Fibroblast of lung (primary cell): ENCODE results near the gene PDE4B. TPM values are rescaled to one million over a fixed set of nuclear protein-coding genes. Genes with fewer than 3 reads are reported as not detected.

ENCODE experiments used
- DNase-seq, 2 donors: peaks; one replicate each; pipeline versions ENCODE4 v3.0.0 to v3.0.0-alpha.2; 2010; ENCODE audit warnings: low read depth in 2 of 2
- H2AFZ ChIP-seq: 2 replicates; pipeline ENCODE4 v1.5.1; 2012; ENCODE audit warnings: low read length, control low read depth, inconsistent platforms
- H3K27ac ChIP-seq: 2 replicates; pipeline ENCODE4 v1.5.1; 2011; ENCODE audit warnings: low read length, control low read depth; ENCODE audit not compliant: insufficient read depth
- H3K27me3 ChIP-seq: 2 replicates; pipeline ENCODE4 v1.5.1; 2011; ENCODE audit warnings: mild to moderate bottlenecking, low read length; ENCODE audit not compliant: control insufficient read depth, insufficient read depth
- H3K36me3 ChIP-seq: 2 replicates; pipeline ENCODE4 v1.5.1; 2011; ENCODE audit warnings: low read length; ENCODE audit not compliant: control insufficient read depth, insufficient read depth
- H3K4me1 ChIP-seq: 2 replicates; pipeline ENCODE4 v1.5.1; 2011; ENCODE audit warnings: low read length; ENCODE audit not compliant: control insufficient read depth, insufficient read depth; ENCODE audit errors: extremely low read depth
- H3K4me2 ChIP-seq: 2 replicates; pipeline ENCODE4 v1.5.1; 2011; ENCODE audit warnings: low read length, control low read depth; ENCODE audit not compliant: insufficient read depth; ENCODE audit errors: extremely low read depth
- H3K4me3 ChIP-seq, 4 experiments: fragments of 200-600 bp in 1 of 4; sonication (generic) in 1 of 4; replicated peaks in 1 of 4; 2 replicates each; pipeline ENCODE4 v1.5.1; 2011 to 2016; ENCODE audit warnings: low read length in 4 of 4, low read depth in 3 of 4, mild to moderate bottlenecking in 3 of 4, control low read depth in 2 of 4, inconsistent platforms in 1 of 4, mixed read lengths in 1 of 4; ENCODE audit not compliant: insufficient read depth in 1 of 4; ENCODE audit errors: control extremely low read depth in 1 of 4
- H3K79me2 ChIP-seq: 2 replicates; pipeline ENCODE4 v1.5.1; 2012; ENCODE audit warnings: mild to moderate bottlenecking, low read length, inconsistent platforms; ENCODE audit not compliant: control insufficient read depth, insufficient read depth
- H3K9ac ChIP-seq: 2 replicates; pipeline ENCODE4 v1.5.1; 2011; ENCODE audit warnings: mild to moderate bottlenecking, low read length, control low read depth; ENCODE audit not compliant: insufficient read depth
- H3K9me3 ChIP-seq: 2 replicates; pipeline ENCODE4 v1.5.1; 2012; ENCODE audit warnings: low read depth, low read length; ENCODE audit not compliant: control insufficient read depth, insufficient read depth
- H4K20me1 ChIP-seq: 2 replicates; pipeline ENCODE4 v1.5.1; 2011; ENCODE audit warnings: low read length; ENCODE audit not compliant: control insufficient read depth, insufficient read depth; ENCODE audit errors: extremely low read depth
- CTCF ChIP-seq, 2 donors: IDR thresholded peaks in 1 of 2; conservative IDR thresholded peaks in 1 of 2; 1 replicate in 1 of 2; 2 replicates in 1 of 2; pipeline ENCODE4 v1.5.1; 2011 to 2012; ENCODE audit warnings: low read length in 2 of 2, control low read depth in 1 of 2, inconsistent platforms in 1 of 2, low read depth in 1 of 2, mild to moderate bottlenecking in 1 of 2
- EZH2 ChIP-seq: IDR thresholded peaks from 2 replicates; pipeline ENCODE4 v1.5.1; 2012; ENCODE audit warnings: low read length, control low read depth, mild to moderate bottlenecking; ENCODE audit errors: missing control alignments
- polyA plus RNA-seq, 2 donors: library from polyadenylated mRNA; depleted of rRNA in 1 of 2; stranded (reverse) in 1 of 2; unstranded in 1 of 2; fragments of >200 nt; gene quantifications; 2 replicates each; pipeline ENCODE4 v1.2.1, GENCODE V29; 2011 to 2012; ENCODE audit warnings: missing spikeins in 1 of 2
- total RNA-seq: library from RNA; depleted of rRNA; stranded (reverse); fragments of >200 nt; gene quantifications from 2 replicates; pipeline ENCODE4 v1.2.1, GENCODE V29; 2014

The PDE4B gene
- total and polyA plus RNA-seq, 2 donors (not counting 1 experiment from before 2014, with no cell fraction given), result 3.7 to 19.8 TPM

- Histone ChIP-seq H2AFZ (no peak overlapping the region), H3K4me2 (no peak overlapping the region), H4K20me1 (no peaks in the 10 kb centered on the region), H3K79me2 (no peaks in the 10 kb centered on the region), H3K36me3 (no peaks in the 10 kb centered on the region), H3K4me1 (no peaks in the 10 kb centered on the region), H3K27me3 (no peaks in the 10 kb centered on the region), H3K9ac (no peak overlapping the region), H3K4me3 (no peak overlapping the region), H3K27ac (no peak overlapping the region), H3K9me3 (no peaks in the 10 kb centered on the region)
- no peak for DNase-seq
- TF ChIP-seq EZH2, result no peak
- no peak for TF ChIP-seq CTCF (conservative IDR thresholded peaks at IDR 0.05 in 1 of 2, IDR thresholded peaks at IDR 0.05 in 1 of 2; ENCODE audit: low read depth in 1 of 2, low read length in 2 of 2)
Measured at GRCh38 chr1:66251546-66251945, 458.9 kb downstream of the PDE4B start.

GRCh38 chr1:66253330-66253921 is 460.7 kb downstream of the PDE4B start:
- no peaks in the 10 kb centered on the region for H3K36me3 ChIP-seq
- no peaks in the 10 kb centered on the region for H3K9me3 ChIP-seq
- no peak overlapping the region for H2AFZ ChIP-seq
- H3K27me3 ChIP-seq, result no peaks in the 10 kb centered on the region
- TF ChIP-seq EZH2, result no peak
- peak; percentile 76 to 81 for TF ChIP-seq CTCF (conservative IDR thresholded peaks at IDR 0.05 in 1 of 2, IDR thresholded peaks at IDR 0.05 in 1 of 2; ENCODE audit: low read depth in 1 of 2, low read length in 2 of 2)
- peak; percentile 64 to 82 for DNase-seq
- H3K4me2 ChIP-seq, result no peak overlapping the region
- H3K4me3 ChIP-seq, result no peak overlapping the region
- H3K4me1 ChIP-seq, result no peaks in the 10 kb centered on the region
- no peaks in the 10 kb centered on the region for H3K79me2 ChIP-seq
- no peak overlapping the region for H3K9ac ChIP-seq
- no peaks in the 10 kb centered on the region for H4K20me1 ChIP-seq
- H3K27ac ChIP-seq, result no peak overlapping the region

- no peaks in the 10 kb centered on the region for H3K27me3 ChIP-seq
- H3K4me3 ChIP-seq, result no peak overlapping the region
- H3K79me2 ChIP-seq, result no peaks in the 10 kb centered on the region
- no peaks in the 10 kb centered on the region for H3K36me3 ChIP-seq
- TF ChIP-seq CTCF (conservative IDR thresholded peaks at IDR 0.05 in 1 of 2, IDR thresholded peaks at IDR 0.05 in 1 of 2; ENCODE audit: low read depth in 1 of 2, low read length in 2 of 2) (no peak), EZH2 (no peak)
- DNase-seq, result no peak
- no peak overlapping the region for H3K4me2 ChIP-seq
- no peak overlapping the region for H3K9ac ChIP-seq
- H3K9me3 ChIP-seq, result no peaks in the 10 kb centered on the region
- no peak overlapping the region for H2AFZ ChIP-seq
- H4K20me1 ChIP-seq, result no peaks in the 10 kb centered on the region
- H3K27ac ChIP-seq, result no peak overlapping the region
- no peaks in the 10 kb centered on the region for H3K4me1 ChIP-seq
Measured at GRCh38 chr1:66254785-66255184, 462.1 kb downstream of the PDE4B start.
